HG03432 (cell line): ENCODE data around the gene PPIP5K1.
"Not testable (repeated sequence)": the region's sequence is repeated elsewhere in the genome, so short reads cannot be mapped to it uniquely, and the experiment has no call there.

Experiments
- ATAC-seq: cut with Tn5 transposase; IDR thresholded peaks from one replicate; pipeline ENCODE4 v1.9.1; 2021; ENCODE audit warnings: mild to moderate bottlenecking, moderate library complexity; ENCODE audit not compliant: unreplicated experiment

The PPIP5K1 gene

GRCh38 chr15:43547539-43547938, 42.5 kb downstream of the PPIP5K1 start:
- ATAC-seq: no peak

DNA sequence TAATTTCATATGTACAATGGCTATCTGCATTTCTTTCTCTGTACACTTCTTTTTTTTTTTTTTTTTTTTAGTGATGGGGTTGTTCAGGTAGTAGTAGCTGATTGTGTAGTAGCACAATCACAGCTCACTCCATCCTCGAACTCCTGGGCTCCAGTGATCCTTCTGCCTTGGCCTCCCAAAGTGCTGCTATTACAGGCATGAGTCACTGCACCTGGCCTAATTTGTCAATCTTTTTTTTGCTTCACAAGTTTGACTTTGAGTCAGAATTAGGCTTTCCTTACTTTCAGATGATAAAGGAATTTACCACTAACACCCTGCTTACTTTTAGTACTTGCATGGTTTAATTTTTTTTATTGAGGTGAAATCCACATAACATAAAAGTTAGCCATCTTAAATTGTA, 44.6 kb downstream of the PPIP5K1 start:
- no peak for ATAC-seq

GRCh38 chr15:43544266-43544665, 45.7 kb downstream of the PPIP5K1 start:
- ATAC-seq: no peak

- no peak for ATAC-seq
Observed at GRCh38 chr15:43541785-43542184, 48.2 kb downstream of the PPIP5K1 start.

DNA sequence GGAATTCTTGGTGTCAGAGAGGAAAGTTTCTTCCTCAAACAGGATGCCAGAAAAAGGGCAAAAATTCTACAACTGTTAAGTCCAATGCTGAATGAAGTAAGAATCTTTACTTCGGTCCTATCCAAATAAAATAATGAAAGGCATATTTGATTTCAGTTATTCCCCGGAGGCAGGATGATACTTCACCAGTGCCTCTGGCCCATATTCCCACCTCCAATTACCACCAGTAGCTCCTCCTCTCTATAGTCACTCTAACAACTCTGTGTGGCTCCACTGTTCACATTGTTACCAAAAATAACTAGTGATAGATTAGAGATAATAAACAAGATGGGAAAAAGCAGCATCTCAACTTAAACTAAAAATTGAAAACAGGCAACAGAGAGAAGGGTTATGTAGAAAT, 51.9 kb downstream of the PPIP5K1 start:
- ATAC-seq: no peak

DNA sequence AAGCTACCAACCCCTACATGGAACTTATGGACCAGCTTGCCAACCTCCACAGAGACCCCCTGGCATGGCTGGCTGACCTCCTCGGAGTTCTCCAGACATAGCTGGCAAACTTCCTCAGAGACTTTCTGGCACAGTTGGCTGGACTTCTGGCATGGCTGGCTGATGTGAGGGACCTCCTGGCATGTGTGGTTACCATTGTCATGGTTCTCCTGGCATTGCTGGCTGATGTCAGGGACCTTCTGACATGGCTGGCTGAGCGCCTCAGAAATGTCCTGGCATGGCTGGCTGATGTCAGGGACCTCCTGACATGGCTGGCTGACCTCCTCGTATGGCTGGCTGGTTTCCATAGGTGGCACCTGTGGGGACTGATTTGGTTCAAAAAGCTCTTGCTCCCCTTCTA, 55.1 kb downstream of the PPIP5K1 start:
- no peak for ATAC-seq

- ATAC-seq: not testable (repeated sequence)
Observed at GRCh38 chr15:43532826-43533225, 57.2 kb downstream of the PPIP5K1 start.

DNA sequence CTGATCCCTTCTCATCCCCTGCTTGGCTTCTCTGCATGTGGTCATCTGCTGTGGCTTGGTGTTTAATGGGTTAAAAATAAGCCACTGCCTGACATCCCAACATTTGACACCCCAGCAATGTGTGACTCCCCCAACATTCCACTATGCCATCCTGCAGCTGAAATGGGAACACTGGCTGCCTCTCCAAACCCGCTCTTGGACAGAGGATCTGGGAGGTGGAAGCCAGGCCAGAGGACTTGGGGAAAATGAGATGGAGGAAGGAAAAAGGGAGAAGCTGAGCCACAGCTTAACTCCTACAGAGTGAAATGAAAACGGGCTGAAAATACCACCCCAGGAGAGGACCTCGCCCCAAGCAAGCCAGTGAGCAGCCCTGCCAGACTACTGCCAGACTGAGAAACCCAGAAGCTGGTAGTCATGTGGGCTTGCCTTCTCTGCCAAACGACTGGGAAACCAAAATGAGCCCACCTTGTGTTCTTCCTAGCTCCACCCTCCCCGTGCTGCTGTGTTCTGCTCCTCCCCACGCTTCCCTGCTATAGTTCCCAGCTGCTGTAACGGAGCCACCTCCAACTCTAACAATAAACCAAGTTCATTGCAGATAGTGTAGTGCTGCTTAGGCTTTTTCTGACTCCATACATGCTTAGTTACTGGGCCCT, 58.9 kb downstream of the PPIP5K1 start:
- no peak for ATAC-seq

DNA sequence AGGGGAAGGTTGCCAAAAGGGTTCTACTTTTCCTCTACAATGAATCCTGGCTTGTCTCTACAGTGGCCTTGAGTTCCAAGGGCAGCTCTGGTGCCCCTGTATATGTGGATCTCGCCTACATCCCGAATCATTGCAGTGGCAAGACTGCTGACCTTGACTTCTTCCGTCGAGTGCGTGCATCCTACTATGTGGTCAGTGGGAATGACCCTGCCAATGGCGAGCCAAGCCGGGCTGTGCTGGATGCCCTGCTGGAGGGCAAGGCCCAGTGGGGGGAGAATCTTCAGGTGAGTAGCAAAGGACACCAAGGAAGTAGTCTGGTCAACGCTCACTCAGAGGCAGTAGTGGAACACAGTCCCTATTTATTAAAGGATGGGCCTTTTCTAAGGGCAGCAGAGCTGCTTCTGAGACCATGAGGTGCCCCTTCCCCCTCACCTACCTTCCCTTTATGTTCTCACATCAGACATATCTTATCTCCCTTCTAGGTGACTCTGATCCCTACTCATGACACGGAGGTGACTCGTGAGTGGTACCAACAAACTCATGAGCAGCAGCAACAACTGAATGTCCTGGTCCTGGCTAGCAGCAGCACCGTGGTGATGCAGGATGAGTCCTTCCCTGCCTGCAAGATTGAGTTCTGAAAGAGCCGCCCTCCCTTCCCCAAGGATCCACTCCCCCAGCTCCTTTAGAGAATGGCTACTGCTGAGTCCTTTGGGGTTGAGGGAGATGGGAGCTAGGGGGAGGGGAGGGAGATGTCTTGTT, 60.2 kb downstream of the PPIP5K1 start:
- ATAC-seq: no peak

GRCh38 chr15:43529141-43529540, 60.9 kb downstream of the PPIP5K1 start:
- no peak for ATAC-seq

- no peak for ATAC-seq
Observed at GRCh38 chr15:43528542-43529007, 61.4 kb downstream of the PPIP5K1 start.

GRCh38 chr15:43527802-43528541, 62.0 kb downstream of the PPIP5K1 start:
- ATAC-seq: no peak

- ATAC-seq: no peak
Observed at GRCh38 chr15:43527016-43527801, 62.8 kb downstream of the PPIP5K1 start.

DNA sequence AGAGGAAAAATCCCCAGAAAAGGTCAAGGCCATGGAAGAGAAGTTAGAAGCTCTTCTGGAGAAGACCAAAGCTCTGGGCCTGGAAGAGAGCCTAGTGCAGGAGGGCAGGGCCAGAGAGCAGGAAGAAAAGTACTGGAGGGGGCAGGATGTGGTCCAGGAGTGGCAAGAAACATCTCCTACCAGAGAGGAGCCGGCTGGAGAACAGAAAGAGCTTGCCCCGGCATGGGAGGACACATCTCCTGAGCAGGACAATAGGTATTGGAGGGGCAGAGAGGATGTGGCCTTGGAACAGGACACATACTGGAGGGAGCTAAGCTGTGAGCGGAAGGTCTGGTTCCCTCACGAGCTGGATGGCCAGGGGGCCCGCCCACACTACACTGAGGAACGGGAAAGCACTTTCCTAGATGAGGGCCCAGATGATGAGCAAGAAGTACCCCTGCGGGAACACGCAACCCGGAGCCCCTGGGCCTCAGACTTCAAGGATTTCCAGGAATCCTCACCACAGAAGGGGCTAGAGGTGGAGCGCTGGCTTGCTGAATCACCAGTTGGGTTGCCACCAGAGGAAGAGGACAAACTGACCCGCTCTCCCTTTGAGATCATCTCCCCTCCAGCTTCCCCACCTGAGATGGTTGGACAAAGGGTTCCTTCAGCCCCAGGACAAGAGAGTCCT, 63.6 kb downstream of the PPIP5K1 start:
- ATAC-seq: no peak

- ATAC-seq: no peak
Observed at GRCh38 chr15:43525131-43525530, 64.9 kb downstream of the PPIP5K1 start.

GRCh38 chr15:43524254-43524845, 65.7 kb downstream of the PPIP5K1 start:
- ATAC-seq: no peak

GRCh38 chr15:43523646-43524045, 66.4 kb downstream of the PPIP5K1 start:
- ATAC-seq: no peak

GRCh38 chr15:43522247-43522646, 67.8 kb downstream of the PPIP5K1 start:
- ATAC-seq: no peak

DNA sequence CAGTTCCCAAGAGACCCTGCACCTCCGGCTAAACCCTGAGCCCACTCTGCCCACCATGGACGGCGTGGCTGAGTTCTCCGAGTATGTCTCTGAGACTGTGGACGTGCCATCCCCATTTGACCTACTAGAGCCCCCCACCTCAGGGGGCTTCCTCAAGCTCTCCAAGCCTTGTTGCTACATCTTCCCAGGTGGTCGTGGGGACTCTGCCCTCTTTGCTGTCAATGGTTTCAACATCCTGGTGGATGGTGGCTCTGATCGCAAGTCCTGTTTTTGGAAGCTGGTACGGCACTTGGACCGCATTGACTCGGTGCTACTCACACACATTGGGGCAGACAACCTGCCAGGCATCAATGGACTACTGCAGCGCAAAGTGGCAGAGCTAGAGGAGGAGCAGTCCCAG, 68.6 kb downstream of the PPIP5K1 start:
- ATAC-seq: no peak

DNA sequence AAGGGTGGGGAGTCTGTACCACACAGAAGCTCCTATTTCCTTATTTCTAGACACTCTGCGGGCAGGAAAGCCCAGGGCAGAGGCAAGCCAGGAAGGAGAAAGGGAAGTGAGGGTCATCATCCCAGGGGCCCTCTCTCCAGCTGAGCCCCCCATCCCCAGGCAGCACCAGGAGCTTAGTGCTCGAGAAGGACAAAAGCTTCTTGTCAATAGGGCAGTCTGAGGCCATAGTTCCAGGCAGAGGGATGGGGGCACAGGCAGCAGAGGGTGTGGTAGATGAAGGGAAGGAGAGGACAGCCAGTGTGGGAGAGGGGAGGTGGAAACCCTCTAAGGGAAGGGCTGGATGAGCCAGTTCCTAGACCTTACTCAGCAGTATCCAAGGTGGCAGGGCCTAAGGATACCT, 69.9 kb downstream of the PPIP5K1 start:
- ATAC-seq: no peak
